ENCODE data around the gene SLC40A1. TPM values are rescaled to one million over a fixed set of nuclear protein-coding genes. Genes with fewer than 3 reads are reported as not detected.

SLC40A1 gene
- total and polyA plus RNA-seq, 12 donors = 9.4 to 93.9 (median 46.8) TPM

DNA sequence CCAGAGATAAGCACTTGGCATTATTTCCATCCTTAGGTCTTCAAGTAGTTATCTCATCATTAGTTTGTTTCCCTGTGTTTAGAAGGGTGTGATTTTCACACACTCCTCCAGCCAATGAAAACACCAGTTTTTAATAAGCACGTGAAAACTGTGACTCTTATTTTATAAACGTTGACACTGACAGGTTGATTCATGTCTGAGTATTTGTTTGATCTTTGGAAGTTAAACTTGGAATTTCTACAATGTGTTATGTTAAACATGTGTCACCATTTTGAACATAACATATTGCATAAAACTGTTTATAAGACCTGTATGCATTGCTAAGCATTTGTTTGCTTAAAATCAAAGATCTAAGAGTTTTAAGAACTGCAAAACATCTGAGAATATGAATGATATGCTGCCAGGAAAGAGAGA is 27.6 kb downstream of the SLC40A1 start:
- Histone ChIP-seq H3K4me3 (no peak overlapping the region), H3K27ac (peak overlapping the region in 6 of 10 donors; percentile 18 to 67 (median 48)), H3K36me3 (no peaks in the 10 kb centered on the region), H3K27me3 (no peaks in the 10 kb centered on the region), H3K9me3 (no peaks in the 10 kb centered on the region), H3K4me1 (peaks cover 3 to 71% (median 35%) of the 10 kb centered on the region in 9 donors)
- DNase-seq (no peak), ATAC-seq (peak in 1 of 8 donors; percentile 17)
- WGBS, 2 donors = 12 to 17% methylated on average over 2 of the region's 2 CpGs
- intact Hi-C loops (cut with DNase I) = no loop called here
- TF ChIP-seq, protein P1, sequence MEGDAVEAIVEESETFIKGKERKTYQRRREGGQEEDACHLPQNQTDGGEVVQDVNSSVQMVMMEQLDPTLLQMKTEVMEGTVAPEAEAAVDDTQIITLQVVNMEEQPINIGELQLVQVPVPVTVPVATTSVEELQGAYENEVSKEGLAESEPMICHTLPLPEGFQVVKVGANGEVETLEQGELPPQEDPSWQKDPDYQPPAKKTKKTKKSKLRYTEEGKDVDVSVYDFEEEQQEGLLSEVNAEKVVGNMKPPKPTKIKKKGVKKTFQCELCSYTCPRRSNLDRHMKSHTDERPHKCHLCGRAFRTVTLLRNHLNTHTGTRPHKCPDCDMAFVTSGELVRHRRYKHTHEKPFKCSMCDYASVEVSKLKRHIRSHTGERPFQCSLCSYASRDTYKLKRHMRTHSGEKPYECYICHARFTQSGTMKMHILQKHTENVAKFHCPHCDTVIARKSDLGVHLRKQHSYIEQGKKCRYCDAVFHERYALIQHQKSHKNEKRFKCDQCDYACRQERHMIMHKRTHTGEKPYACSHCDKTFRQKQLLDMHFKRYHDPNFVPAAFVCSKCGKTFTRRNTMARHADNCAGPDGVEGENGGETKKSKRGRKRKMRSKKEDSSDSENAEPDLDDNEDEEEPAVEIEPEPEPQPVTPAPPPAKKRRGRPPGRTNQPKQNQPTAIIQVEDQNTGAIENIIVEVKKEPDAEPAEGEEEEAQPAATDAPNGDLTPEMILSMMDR (IDR thresholded peaks at IDR 0.05) = no peak

DNA sequence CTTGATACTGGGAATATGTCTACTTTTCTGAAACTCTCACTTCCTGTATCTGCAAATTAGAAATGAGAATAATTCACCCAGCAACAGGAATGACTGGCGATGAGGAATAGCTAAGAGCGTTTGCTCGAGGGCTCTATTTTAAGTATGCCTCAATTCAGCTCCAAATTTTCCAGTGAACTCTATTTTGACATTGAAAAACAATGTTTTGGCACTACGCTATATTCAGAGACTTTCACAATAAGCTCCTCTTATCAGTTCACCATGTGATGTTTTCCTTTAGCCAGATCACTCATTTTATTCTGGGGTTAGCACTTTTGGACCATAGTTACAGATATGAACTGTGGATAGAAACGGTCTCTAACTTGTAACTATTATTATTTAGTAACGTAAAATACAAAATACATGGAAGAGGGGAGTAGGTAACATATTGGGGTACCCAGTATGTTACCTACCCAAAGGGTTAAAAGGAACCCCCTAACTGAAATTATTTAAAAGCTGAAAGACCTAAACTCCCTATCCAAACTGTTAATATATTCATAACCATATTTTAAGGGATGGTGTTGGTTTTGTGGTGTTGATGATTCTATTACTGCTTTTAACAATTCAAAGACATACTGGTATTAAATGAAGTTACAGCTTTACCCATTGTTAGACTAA is 28.1 kb downstream of the SLC40A1 start:
- WGBS, 2 donors = 6 to 8% methylated on average over 6 of the region's 6 CpGs
- Histone ChIP-seq H3K4me3 (no peak overlapping the region), H3K27ac (peak overlapping the region in 9 of 10 donors; percentile 15 to 67 (median 45)), H3K27me3 (no peaks in the 10 kb centered on the region), H3K9me3 (no peaks in the 10 kb centered on the region), H3K4me1 (peaks cover 3 to 75% (median 35%) of the 10 kb centered on the region in 9 donors), H3K36me3 (no peaks in the 10 kb centered on the region)
- no peak for DNase-seq
- intact Hi-C loops (cut with DNase I) = no loop called here
- peak; percentile 61 to 79 (median 70) for ATAC-seq
- TF ChIP-seq, protein P1 (IDR thresholded peaks at IDR 0.05) = no peak

DNA sequence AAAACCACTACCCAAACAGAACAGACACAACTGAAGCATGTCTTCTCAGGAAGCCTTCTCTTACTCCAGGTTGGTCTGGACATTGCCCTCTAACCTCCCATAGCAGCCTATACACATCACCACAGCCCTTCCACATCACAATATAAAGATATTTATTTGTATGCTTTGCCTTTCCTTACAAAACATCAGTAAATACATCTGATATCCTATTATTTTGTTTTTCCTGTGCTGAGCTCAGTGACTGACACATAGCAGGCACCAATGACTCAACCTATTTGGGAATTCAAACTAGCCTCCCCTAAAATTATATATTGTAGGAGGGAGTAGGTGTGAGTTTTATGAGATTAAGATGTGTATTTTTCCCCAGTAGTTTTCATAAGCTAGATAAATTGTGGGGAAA is 28.8 kb downstream of the SLC40A1 start:
- TF ChIP-seq, protein P1 (IDR thresholded peaks at IDR 0.05) = no peak
- no peak overlapping the region for H3K4me3 ChIP-seq

DNA sequence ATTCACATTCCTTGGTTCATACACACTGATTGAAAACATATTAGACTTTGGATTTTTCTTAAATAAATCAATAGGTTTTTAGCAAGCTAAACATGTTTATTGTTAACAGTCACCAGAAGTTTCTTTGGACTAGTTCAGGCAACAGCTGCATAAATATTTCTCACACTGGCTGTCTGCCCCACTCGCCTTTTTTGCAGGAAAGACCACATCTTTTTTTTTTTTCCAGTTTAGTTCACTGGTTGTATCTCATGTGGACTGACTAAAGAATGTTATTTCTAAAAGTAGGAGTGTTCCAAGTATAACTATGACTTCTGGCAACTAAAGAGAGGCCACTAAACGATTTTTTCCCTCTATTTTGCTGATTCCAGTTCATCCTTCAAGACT is 31.1 kb downstream of the SLC40A1 start:
- WGBS, 2 donors = 46 to 51% methylated on average over 2 of the region's 2 CpGs
- H3K27ac ChIP-seq = peak overlapping the region in 9 of 10 donors; percentile 3 to 74 (median 61)
- ATAC-seq (peak in 6 of 8 donors; percentile 59 to 69 (median 62)), DNase-seq (peak; percentile 15 to 49)
- no peak overlapping the region for H3K4me3 ChIP-seq
- peaks cover 7 to 77% (median 42%) of the 10 kb centered on the region in 9 donors for H3K4me1 ChIP-seq
- no peaks in the 10 kb centered on the region for H3K9me3 ChIP-seq
- H3K36me3 ChIP-seq = no peaks in the 10 kb centered on the region
- no peaks in the 10 kb centered on the region for H3K27me3 ChIP-seq
- intact Hi-C loops (cut with DNase I) = no loop called here
- TF ChIP-seq, protein P1 (IDR thresholded peaks at IDR 0.05) = no peak

More for the DNA sequence above, 28.8 kb downstream of the SLC40A1 start:
- Histone ChIP-seq H3K4me1 (peaks cover 3 to 75% (median 35%) of the 10 kb centered on the region in 9 donors), H3K9me3 (no peaks in the 10 kb centered on the region), H3K27ac (peak overlapping the region in 9 of 10 donors; percentile 15 to 67 (median 45)), H3K36me3 (no peaks in the 10 kb centered on the region), H3K27me3 (no peaks in the 10 kb centered on the region)
- ATAC-seq (no peak), DNase-seq (no peak)
- intact Hi-C loops (cut with DNase I) = no loop called here

Data from heart right ventricle (tissue), 16 donors.